ENCODE data around the gene USP40. TPM values are rescaled to one million over a fixed set of nuclear protein-coding genes. Genes with fewer than 3 reads are reported as not detected.

The USP40 gene
- total RNA-seq, 1 donor from 2014 or later, result 41.5 TPM

- TF ChIP-seq CTCF (conservative IDR thresholded peaks at IDR 0.05), result no peak
- no peak for DNase-seq (ENCODE audit: extremely low spot score, unreplicated experiment)
- H3K27me3 Mint-ChIP-seq, result no peaks in the 10 kb centered on the region
- H3K4me1 Mint-ChIP-seq (ENCODE audit: unreplicated experiment), result peaks cover 8% of the 10 kb centered on the region
- no peak overlapping the region for H3K27ac Mint-ChIP-seq
- no peaks in the 10 kb centered on the region for H3K36me3 Mint-ChIP-seq
- H3K9me3 Mint-ChIP-seq, result no peaks in the 10 kb centered on the region
- H3K4me3 Mint-ChIP-seq, result no peak overlapping the region
Observed at GRCh38 chr2:233450864-233451575, 115.6 kb downstream of the USP40 start.

- Mint-ChIP-seq H3K4me3 (no peak overlapping the region), H3K4me1 (ENCODE audit: unreplicated experiment) (peaks cover 8% of the 10 kb centered on the region), H3K36me3 (no peaks in the 10 kb centered on the region), H3K9me3 (no peaks in the 10 kb centered on the region), H3K27ac (no peak overlapping the region), H3K27me3 (no peaks in the 10 kb centered on the region)
- no peak for TF ChIP-seq CTCF (conservative IDR thresholded peaks at IDR 0.05)
- DNase-seq (ENCODE audit: extremely low spot score, unreplicated experiment), result no peak
Observed at GRCh38 chr2:233449921-233450863, 116.4 kb downstream of the USP40 start.

- no peaks in the 10 kb centered on the region for H3K9me3 Mint-ChIP-seq
- H3K27ac Mint-ChIP-seq, result no peak overlapping the region
- H3K27me3 Mint-ChIP-seq, result no peaks in the 10 kb centered on the region
- TF ChIP-seq CTCF (conservative IDR thresholded peaks at IDR 0.05), result peak; percentile 81
- H3K4me3 Mint-ChIP-seq, result no peak overlapping the region
- H3K4me1 Mint-ChIP-seq (ENCODE audit: unreplicated experiment), result peaks cover 8% of the 10 kb centered on the region
- peaks cover 3% of the 10 kb centered on the region for H3K36me3 Mint-ChIP-seq
- DNase-seq (ENCODE audit: extremely low spot score, unreplicated experiment), result no peak
Observed at GRCh38 chr2:233449081-233449901, 117.3 kb downstream of the USP40 start.

- Mint-ChIP-seq H3K4me3 (no peak overlapping the region), H3K9me3 (no peaks in the 10 kb centered on the region), H3K4me1 (ENCODE audit: unreplicated experiment) (peaks cover 8% of the 10 kb centered on the region), H3K27ac (no peak overlapping the region), H3K27me3 (no peaks in the 10 kb centered on the region), H3K36me3 (peaks cover 3% of the 10 kb centered on the region)
- DNase-seq (ENCODE audit: extremely low spot score, unreplicated experiment), result no peak
- no peak for TF ChIP-seq CTCF (conservative IDR thresholded peaks at IDR 0.05)
Observed at GRCh38 chr2:233448575-233448974, 118.0 kb downstream of the USP40 start.

- H3K9me3 Mint-ChIP-seq, result no peaks in the 10 kb centered on the region
- peak; percentile 49 for TF ChIP-seq CTCF (conservative IDR thresholded peaks at IDR 0.05)
- H3K4me3 Mint-ChIP-seq, result no peak overlapping the region
- H3K4me1 Mint-ChIP-seq (ENCODE audit: unreplicated experiment), result peaks cover 12% of the 10 kb centered on the region
- no peaks in the 10 kb centered on the region for H3K27me3 Mint-ChIP-seq
- H3K36me3 Mint-ChIP-seq, result peaks cover 3% of the 10 kb centered on the region
- no peak for DNase-seq (ENCODE audit: extremely low spot score, unreplicated experiment)
- H3K27ac Mint-ChIP-seq, result no peak overlapping the region
Observed at GRCh38 chr2:233448220-233448559, 118.4 kb downstream of the USP40 start.
